GM12891 (cell line): Measurements from ENCODE around the gene CHD9.
"Not testable (repeated sequence)": the region's sequence is repeated elsewhere in the genome, so short reads cannot be mapped to it uniquely, and the experiment has no call there.

Experiments
- DNase-seq: peaks from one replicate; pipeline ENCODE4 v3.0.0; 2011; ENCODE audit warnings: low spot score; ENCODE audit not compliant: insufficient read length
- FAIRE-seq: peaks from 2 replicates; lab custom pipeline; 2011; peaks lifted over from hg19 to GRCh38; lab: Jason Lieb, UNC
- PAX5 ChIP-seq: IDR thresholded peaks from 2 replicates; pipeline ENCODE4 v1.6.1; 2011; ENCODE audit warnings: low read length, moderate library complexity, mild to moderate bottlenecking; ENCODE audit not compliant: insufficient read depth, severe bottlenecking
- POLR2A ChIP-seq: IDR thresholded peaks from 2 replicates; pipeline ENCODE4 v1.6.1; 2011; ENCODE audit warnings: low read depth, low read length, control low read depth
- POLR2AphosphoS5 ChIP-seq: IDR thresholded peaks from 2 replicates; pipeline ENCODE4 v1.6.1; 2011; ENCODE audit warnings: low read depth, low read length, control low read depth
- POU2F2 ChIP-seq: IDR thresholded peaks from 2 replicates; pipeline ENCODE4 v1.6.1; 2011; ENCODE audit warnings: low read depth, mild to moderate bottlenecking, control low read depth, low read length, moderate library complexity
- SPI1 ChIP-seq: IDR thresholded peaks from 2 replicates; pipeline ENCODE4 v1.6.1; 2011; ENCODE audit warnings: low read depth, low read length, control low read depth
- TAF1 ChIP-seq: IDR thresholded peaks from 2 replicates; pipeline ENCODE4 v1.6.1; 2011; ENCODE audit warnings: low read depth, low read length, control low read depth

The CHD9 gene

DNA sequence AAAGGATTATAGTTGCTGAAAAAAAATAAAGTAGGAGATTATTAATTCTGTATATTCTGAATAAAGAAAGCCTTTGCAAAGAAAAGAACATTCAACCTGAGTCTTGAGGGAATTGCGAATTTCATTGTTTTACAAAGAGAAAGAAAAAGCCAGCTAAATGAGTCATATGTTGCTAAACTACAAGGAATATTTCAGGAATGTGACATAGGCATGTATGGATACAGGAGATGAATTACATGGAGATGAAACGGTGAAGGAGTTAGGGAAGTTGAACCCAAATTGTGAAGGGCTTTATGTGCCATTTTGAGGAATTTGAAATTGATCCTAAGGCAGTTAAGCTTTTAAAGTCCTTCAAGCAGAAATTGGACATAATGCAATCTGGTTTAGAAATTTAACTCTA is 202.2 kb downstream of the CHD9 start:
- FAIRE-seq: no peak
- no peak for DNase-seq
- TF ChIP-seq SPI1 (no peak), POU2F2 (no peak), POLR2A (no peak), PAX5 (no peak), POLR2AphosphoS5 (no peak), TAF1 (no peak)

DNA sequence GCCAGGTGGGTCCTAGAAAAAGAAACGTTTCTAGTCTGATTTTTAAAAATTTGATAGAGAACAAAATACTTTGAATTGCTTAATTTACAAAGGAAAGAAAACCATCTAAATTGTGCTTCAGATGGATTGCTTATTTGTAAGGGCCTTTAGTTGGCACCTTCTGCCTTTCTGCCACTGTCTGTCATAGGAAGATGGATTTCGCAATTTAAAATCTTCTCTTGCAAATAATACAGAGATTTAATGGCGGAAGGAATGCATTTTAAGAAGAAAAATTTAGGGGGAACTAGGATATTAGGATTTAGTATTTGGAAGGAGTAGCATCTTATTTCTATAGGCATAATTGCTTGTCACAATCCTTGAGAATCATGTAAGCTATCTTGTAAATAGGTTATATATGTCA is 204.0 kb downstream of the CHD9 start:
- FAIRE-seq (no peak), DNase-seq (no peak)
- no peak for TF ChIP-seq TAF1
- TF ChIP-seq POLR2A: no peak
- no peak for TF ChIP-seq POU2F2
- no peak for TF ChIP-seq SPI1
- TF ChIP-seq PAX5: no peak
- no peak for TF ChIP-seq POLR2AphosphoS5

DNA sequence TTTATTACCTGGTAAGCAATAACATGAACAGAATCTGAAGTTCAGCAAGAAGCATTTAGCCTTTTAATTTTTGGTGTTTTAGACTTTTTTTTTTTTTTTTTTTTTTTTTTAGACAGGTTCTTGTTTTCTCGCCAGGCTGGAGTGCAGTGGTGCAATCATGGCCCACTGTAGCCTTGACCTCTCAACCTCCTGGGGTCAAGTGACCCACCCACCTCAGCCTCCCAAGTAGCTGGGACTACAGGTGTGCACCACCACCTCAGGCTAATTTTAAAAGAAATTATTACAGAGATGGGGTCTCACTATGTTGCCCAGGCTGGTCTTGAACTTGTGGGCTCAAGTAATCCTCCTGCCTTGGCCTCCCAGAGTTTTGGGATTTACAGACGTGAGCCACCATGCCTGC is 206.5 kb downstream of the CHD9 start:
- no peak for TF ChIP-seq POLR2A
- no peak for TF ChIP-seq TAF1
- TF ChIP-seq POU2F2: no peak
- no peak for TF ChIP-seq SPI1
- TF ChIP-seq PAX5: no peak
- no peak for TF ChIP-seq POLR2AphosphoS5
- FAIRE-seq: no peak
- DNase-seq: no peak

DNA sequence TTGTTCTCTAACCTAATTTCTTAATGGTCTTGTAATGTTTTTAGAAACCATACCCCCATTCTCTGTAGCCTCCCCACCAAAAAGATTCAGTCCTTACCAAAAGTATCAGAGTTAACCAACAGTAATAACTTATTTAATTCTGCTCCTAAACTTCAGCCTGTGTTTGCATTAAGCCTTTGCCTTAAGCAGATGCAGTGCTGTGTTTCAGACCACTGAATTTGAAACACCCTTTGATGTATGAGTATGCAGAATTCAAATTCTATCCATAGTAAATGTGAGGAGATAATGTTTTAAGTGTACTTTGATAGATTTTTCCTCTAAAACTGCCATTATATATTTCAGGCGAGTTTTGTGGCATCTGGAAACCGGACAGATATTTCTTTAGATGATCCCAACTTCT is 207.9 kb downstream of the CHD9 start:
- DNase-seq (no peak), FAIRE-seq (no peak)
- TF ChIP-seq POLR2AphosphoS5 (no peak), POLR2A (no peak), POU2F2 (no peak)

DNA sequence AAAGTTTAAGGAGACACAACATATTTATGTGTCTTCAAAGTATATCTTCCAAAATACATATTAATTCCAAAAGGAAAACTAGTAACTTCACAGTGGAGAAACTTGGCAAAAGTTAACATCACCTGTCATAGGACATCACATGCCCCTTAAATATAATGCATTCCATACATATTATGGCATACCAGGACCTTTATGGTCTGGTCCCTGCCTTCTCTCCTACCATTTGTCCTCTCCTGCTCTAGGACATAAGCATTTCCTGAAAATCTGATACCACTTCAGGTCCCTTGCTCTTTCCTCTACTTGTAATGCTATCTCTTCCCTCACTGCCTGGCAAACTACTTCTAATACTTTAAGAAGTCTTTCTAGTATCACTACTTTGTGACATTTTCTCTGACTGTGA is 211.4 kb downstream of the CHD9 start:
- no peak for TF ChIP-seq POLR2A
- no peak for TF ChIP-seq PAX5
- no peak for TF ChIP-seq POU2F2
- TF ChIP-seq TAF1: no peak
- no peak for TF ChIP-seq SPI1
- no peak for TF ChIP-seq POLR2AphosphoS5
- no peak for FAIRE-seq
- DNase-seq: no peak

DNA sequence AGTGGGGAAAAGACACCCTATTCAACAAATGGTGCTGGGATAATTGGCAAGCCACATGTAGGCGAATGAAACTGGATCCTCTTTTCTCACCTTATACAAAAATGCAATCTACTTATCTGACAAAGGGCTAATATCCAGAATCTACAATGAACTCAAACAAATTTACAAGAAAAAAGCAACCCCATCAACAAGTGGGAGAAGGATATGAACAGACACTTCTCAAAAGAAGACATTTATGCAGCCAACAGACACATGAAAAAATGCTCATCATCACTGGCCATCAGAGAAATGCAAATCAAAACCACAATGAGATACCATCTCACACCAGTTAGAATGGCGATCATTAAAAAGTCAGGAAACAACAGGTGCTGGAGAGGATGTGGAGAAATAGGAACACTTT is 223.7 kb downstream of the CHD9 start:
- not testable (repeated sequence) for FAIRE-seq, DNase-seq

DNA sequence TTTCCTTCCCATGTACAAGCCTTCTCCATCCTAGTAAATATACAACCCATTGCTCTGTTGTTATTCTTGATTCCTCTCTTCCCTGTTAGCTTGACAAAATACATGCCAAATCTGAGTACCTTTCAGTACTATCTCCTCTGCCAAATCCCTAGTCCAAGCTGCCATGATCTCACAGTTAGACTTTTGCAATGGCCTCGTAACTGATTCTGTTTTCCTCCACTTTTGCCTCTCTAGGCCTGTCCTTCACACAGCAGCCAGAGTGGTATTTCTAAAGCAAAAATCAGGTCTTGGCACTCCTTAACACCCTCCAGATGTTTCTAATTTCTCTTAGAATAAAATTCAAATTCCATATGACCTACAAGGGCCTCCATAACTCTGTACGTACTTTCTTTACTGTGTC is 226.5 kb downstream of the CHD9 start:
- DNase-seq: no peak
- no peak for TF ChIP-seq POLR2A
- no peak for TF ChIP-seq POU2F2
- no peak for FAIRE-seq

DNA sequence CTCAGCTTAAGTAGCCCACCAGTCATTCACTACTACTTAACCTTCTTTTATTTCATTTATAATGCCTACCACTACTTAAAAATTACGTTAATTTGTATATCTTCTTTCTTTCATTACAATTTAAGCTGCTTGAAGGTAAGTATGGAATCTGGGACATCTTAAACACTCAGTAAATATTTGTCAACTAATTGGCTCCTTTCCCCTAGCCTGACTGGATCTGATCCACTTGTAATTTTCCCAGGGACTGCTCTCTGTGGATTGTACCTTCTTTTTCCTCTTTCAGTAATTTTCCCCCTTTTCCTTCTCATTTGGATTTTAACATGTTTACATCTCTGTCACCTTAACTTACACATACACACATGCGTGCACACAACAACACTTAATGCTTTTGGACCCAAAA is 227.1 kb downstream of the CHD9 start:
- FAIRE-seq: no peak
- no peak for TF ChIP-seq POLR2A
- no peak for TF ChIP-seq POU2F2
- TF ChIP-seq SPI1: no peak
- no peak for TF ChIP-seq TAF1
- TF ChIP-seq POLR2AphosphoS5: no peak
- TF ChIP-seq PAX5: no peak
- no peak for DNase-seq

DNA sequence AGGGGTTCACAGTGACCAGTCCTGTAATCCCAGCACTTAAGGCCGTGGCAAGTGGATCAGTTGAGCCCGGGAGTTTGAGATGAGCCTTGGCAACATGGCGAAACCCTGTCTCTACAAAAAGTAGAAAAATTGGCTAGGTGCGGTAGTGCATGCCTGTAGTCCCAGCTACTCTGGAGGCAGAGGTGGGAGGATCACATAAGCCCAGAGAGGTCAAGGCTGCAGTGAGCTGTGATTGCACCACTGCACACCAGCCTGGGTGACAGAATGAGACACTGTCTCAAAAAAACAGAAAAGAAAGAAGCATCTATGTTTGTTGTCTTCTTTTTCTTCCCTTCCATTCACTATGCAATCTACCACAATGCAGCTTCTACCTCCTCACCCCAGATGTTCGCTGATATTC is 227.5 kb downstream of the CHD9 start:
- FAIRE-seq (no peak), DNase-seq (no peak)

DNA sequence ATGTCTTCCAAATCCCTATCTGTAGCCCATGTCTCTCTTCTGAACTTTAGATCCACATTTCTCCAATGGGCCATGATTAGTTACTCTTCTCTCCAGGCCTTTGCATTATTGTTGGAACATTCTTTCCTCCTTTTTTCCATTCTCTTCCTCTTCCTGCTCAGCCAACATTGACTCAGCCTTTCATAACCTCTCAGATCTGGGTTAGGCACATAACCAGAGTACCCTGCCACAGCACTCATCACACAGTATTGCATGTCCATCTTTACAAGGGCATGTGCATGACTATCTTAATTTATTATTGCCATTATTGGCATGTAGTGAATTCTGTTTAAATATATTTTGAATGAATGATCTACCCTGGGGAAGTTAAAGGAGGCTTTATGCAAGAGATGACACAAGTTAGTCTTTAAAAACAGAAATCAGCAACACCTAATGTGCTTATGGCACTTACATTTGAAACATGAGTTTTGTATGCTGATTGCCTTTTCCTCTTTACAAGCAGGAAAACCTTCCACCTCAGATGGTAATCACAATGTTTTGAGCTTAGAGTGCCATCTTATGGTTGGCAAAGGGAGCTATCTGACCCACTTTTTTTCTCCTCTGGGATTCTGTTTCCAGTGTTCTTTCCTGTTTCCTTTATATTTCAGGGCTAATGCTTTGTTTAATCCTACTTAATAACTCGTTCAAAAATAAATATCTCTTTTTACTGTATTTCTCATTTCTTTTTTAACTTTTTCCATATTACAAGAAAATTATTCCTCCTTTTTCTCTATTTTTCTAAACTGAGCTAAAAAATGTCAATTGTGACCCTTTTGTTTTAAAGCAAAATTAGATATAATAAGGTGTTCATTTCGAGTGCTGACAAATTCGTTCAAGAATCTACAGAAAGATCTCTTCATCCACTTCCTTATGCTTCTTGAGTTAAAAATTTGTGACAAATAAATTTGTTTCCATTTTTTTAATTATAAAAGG is 228.5 kb downstream of the CHD9 start:
- FAIRE-seq (no peak), DNase-seq (no peak)
- TF ChIP-seq TAF1 (no peak), SPI1 (no peak), PAX5 (no peak), POU2F2 (no peak), POLR2AphosphoS5 (no peak), POLR2A (no peak)

More for the DNA sequence above, 227.5 kb downstream of the CHD9 start:
- TF ChIP-seq POLR2AphosphoS5: no peak
- TF ChIP-seq SPI1: no peak
- TF ChIP-seq PAX5: no peak
- TF ChIP-seq POLR2A: no peak
- no peak for TF ChIP-seq POU2F2
- TF ChIP-seq TAF1: no peak

DNA sequence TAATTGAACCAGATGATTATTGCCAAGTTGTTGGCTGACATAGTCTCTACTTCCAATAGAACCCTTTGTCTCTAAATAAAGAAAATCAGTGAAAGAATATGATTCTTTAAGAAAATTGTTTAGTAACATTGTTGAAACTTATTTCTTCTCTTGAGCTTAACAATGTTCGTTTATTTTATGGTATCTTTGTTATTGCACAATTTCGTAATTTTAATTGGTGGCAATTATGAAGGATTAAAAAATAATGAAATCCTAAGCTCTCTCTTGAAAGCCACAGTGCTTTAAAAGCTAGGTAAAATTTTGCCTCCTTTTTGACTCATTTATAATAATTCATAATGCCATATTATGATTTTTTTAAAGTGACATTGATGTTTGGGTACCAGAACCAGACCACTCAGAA is 230.4 kb downstream of the CHD9 start:
- DNase-seq: no peak
- TF ChIP-seq PAX5 (no peak), POLR2A (no peak), POU2F2 (no peak), POLR2AphosphoS5 (no peak), SPI1 (no peak), TAF1 (no peak)
- no peak for FAIRE-seq
